Naive thymus-derived CD8-positive, alpha-beta T cell (primary cell): ENCODE data around the gene HOXA10. TPM values are rescaled to one million over a fixed set of nuclear protein-coding genes. Genes with fewer than 3 reads are reported as not detected.

ENCODE experiments used
- ATAC-seq, 2 donors: fragments of 150-1000 bp; cut with Tn5 transposase in 1 of 2; sonication (Bioruptor Pico), chemical (Tn5 transposase) in 1 of 2; 1 replicate in 1 of 2; 2 replicates in 1 of 2; pipeline ENCODE4 v1.10.0; 2021; ENCODE audit warnings: mild to moderate bottlenecking in 2 of 2, moderate library complexity in 2 of 2
- POLR2A ChIA-PET: fragments of 350-600 bp; sonication (Branson Sonifier 250); formaldehyde crosslinking; loops from one replicate; lab custom pipeline; 2021; ENCODE audit warnings: antibody characterized with exemption; lab: Charles Lee
- DNase-seq, 10 donors: peaks; one replicate each; pipeline versions ENCODE4 v3.0.0 to v3.0.0-alpha.2; 2020 to 2022
- H3K27ac Mint-ChIP-seq, 10 donors: one replicate each; pipeline ENCODE4 v1.8.0; 2020 to 2022; ENCODE audit warnings: mild to moderate bottlenecking in 10 of 10, mixed read lengths in 10 of 10, moderate library complexity in 4 of 10, inconsistent platforms in 1 of 10
- H3K27me3 Mint-ChIP-seq, 5 donors: one replicate each; pipeline ENCODE4 v1.8.0; 2021 to 2022; ENCODE audit warnings: mixed read lengths in 5 of 5
- H3K36me3 Mint-ChIP-seq, 3 donors: one replicate each; pipeline ENCODE4 v1.8.0; 2020 to 2022; ENCODE audit warnings: mixed read lengths in 3 of 3, mild to moderate bottlenecking in 2 of 3, inconsistent platforms in 1 of 3
- H3K4me1 Mint-ChIP-seq, 4 donors: one replicate each; pipeline ENCODE4 v1.8.0; 2021 to 2022; ENCODE audit warnings: mixed read lengths in 4 of 4
- H3K4me3 Mint-ChIP-seq, 10 donors: one replicate each; pipeline ENCODE4 v1.8.0; 2020 to 2022; ENCODE audit warnings: mild to moderate bottlenecking in 10 of 10, mixed read lengths in 10 of 10, moderate library complexity in 6 of 10, inconsistent platforms in 1 of 10
- H3K9me3 Mint-ChIP-seq, 9 donors: one replicate each; pipeline ENCODE4 v1.8.0; 2020 to 2022; ENCODE audit warnings: mixed read lengths in 9 of 9, mild to moderate bottlenecking in 3 of 9, inconsistent platforms in 1 of 9, moderate library complexity in 1 of 9
- polyA plus RNA-seq, 3 donors: library from polyadenylated mRNA; unstranded; fragments of 300-500 nt; fragmentation: Illumina TruSeq; gene quantifications; one replicate each; pipeline ENCODE4 v1.2.3, GENCODE V29; 2021
- total RNA-seq, 8 experiments: library from RNA in 2 of 8; stranded (reverse) in 2 of 8; gene quantifications; one replicate each; pipeline ENCODE4 v1.2.3 and lab custom pipeline; 2021 to 2026

The HOXA10 gene
- total and polyA plus RNA-seq, 5 experiments from 2014 or later = 0.19 TPM; not detected in 4

GRCh38 chr7:27161214-27161720, 12.9 kb downstream of the HOXA10 start:
- Mint-ChIP-seq H3K27me3 (peaks cover 49 to 86% (median 70%) of the 10 kb centered on the region in 5 donors), H3K27ac (no peak overlapping the region), H3K4me1 (peaks cover 11 to 61% (median 45%) of the 10 kb centered on the region in 4 donors), H3K36me3 (peaks cover 0 to 3% (median 0%) of the 10 kb centered on the region in 3 donors), H3K4me3 (peak overlapping the region; percentile 56 to 88 (median 78)), H3K9me3 (peaks cover 0 to 4% (median 0%) of the 10 kb centered on the region in 9 donors)
- peak in 1 of 2 donors; percentile 2 for ATAC-seq
- POLR2A ChIA-PET = interaction anchor here (0.6 to 1.0 kb wide), 2 partner anchors 11 to 12 kb away, joined by 3 to 5 read pairs; partner anchors contain the start of gene HOXA10
- DNase-seq = peak in 1 of 10 donors; percentile 50

GRCh38 chr7:27160546-27161213, 13.4 kb downstream of the HOXA10 start:
- H3K27ac Mint-ChIP-seq = peak overlapping the region in 1 of 10 donors; percentile 62
- POLR2A ChIA-PET = interaction anchor here (0.6 to 1.0 kb wide), 2 partner anchors 10 to 13 kb away, joined by 3 to 5 read pairs; partner anchors contain the start of gene HOXA10
- ATAC-seq (peak; percentile 68 to 73), DNase-seq (peak; percentile 72 to 92 (median 86))
- peaks cover 10 to 61% (median 45%) of the 10 kb centered on the region in 4 donors for H3K4me1 Mint-ChIP-seq
- peaks cover 0 to 2% (median 0%) of the 10 kb centered on the region in 9 donors for H3K9me3 Mint-ChIP-seq
- peaks cover 46 to 86% (median 71%) of the 10 kb centered on the region in 5 donors for H3K27me3 Mint-ChIP-seq
- peak overlapping the region; percentile 56 to 88 (median 81) for H3K4me3 Mint-ChIP-seq
- H3K36me3 Mint-ChIP-seq = peaks cover 0 to 3% (median 0%) of the 10 kb centered on the region in 3 donors

DNA sequence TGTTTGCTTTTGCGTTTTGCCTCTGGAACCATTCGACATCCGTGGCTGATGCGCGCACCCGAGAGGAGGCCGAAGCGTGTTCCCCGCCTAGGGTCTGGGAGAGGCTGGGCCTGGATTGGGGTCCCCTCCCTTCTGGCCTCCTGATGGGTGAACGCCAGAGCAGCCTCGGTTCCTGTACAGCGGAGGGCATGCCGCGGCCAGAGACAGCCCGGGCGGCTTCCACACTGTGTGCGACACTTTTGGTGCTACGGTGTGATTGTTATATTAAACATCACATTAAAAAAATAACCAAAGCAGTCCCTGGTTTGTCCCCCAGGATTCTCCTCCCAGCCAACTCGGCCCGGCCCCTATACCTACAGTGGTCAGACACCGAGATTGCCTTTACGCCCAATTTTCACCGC, 14.0 kb downstream of the HOXA10 start:
- H3K4me3 Mint-ChIP-seq = peak overlapping the region; percentile 56 to 88 (median 74)
- POLR2A ChIA-PET = interaction anchor here (1.0 kb wide), 1 partner anchor 13 kb away, joined by 5 read pairs; the partner anchor contains the start of gene HOXA10
- H3K27me3 Mint-ChIP-seq = peaks cover 50 to 86% (median 73%) of the 10 kb centered on the region in 5 donors
- H3K27ac Mint-ChIP-seq = peak overlapping the region in 3 of 10 donors; percentile 17 to 48 (median 45)
- no peaks in the 10 kb centered on the region for H3K9me3 Mint-ChIP-seq
- ATAC-seq (peak; percentile 40 to 49), DNase-seq (peak in 3 of 10 donors; percentile 47 to 61 (median 51))
- peaks cover 0 to 3% (median 0%) of the 10 kb centered on the region in 3 donors for H3K36me3 Mint-ChIP-seq
- H3K4me1 Mint-ChIP-seq = peaks cover 12 to 63% (median 47%) of the 10 kb centered on the region in 4 donors

- Mint-ChIP-seq H3K27ac (peak overlapping the region in 3 of 10 donors; percentile 17 to 67 (median 48)), H3K4me3 (peak overlapping the region; percentile 56 to 83 (median 70)), H3K36me3 (peaks cover 0 to 3% (median 3%) of the 10 kb centered on the region in 3 donors), H3K27me3 (peaks cover 56 to 87% (median 76%) of the 10 kb centered on the region in 5 donors), H3K9me3 (no peaks in the 10 kb centered on the region), H3K4me1 (peaks cover 16 to 66% (median 50%) of the 10 kb centered on the region in 4 donors)
- ATAC-seq (peak in 1 of 2 donors; percentile 8), DNase-seq (peak in 1 of 10 donors; percentile 50)
- POLR2A ChIA-PET = interaction anchor here (0.8 kb wide), 1 partner anchor 26 kb away, joined by 3 read pairs; the partner anchor contains the start of gene HOXA11
Measured at GRCh38 chr7:27159266-27160144, 14.6 kb downstream of the HOXA10 start.

- H3K9me3 Mint-ChIP-seq = no peaks in the 10 kb centered on the region
- DNase-seq = peak in 1 of 10 donors; percentile 60
- H3K4me1 Mint-ChIP-seq = peaks cover 13 to 66% (median 50%) of the 10 kb centered on the region in 4 donors
- no peak for ATAC-seq
- H3K27me3 Mint-ChIP-seq = peaks cover 57 to 87% (median 79%) of the 10 kb centered on the region in 5 donors
- peak overlapping the region in 3 of 10 donors; percentile 4 to 49 (median 24) for H3K27ac Mint-ChIP-seq
- H3K4me3 Mint-ChIP-seq = peak overlapping the region in 8 of 10 donors; percentile 2 to 49 (median 26)
- POLR2A ChIA-PET = interaction anchor here (0.8 kb wide), 1 partner anchor 27 kb away, joined by 3 read pairs; the partner anchor contains the start of gene HOXA11
- peaks cover 0 to 3% (median 3%) of the 10 kb centered on the region in 3 donors for H3K36me3 Mint-ChIP-seq
Measured at GRCh38 chr7:27158436-27159265, 15.5 kb downstream of the HOXA10 start.

DNA sequence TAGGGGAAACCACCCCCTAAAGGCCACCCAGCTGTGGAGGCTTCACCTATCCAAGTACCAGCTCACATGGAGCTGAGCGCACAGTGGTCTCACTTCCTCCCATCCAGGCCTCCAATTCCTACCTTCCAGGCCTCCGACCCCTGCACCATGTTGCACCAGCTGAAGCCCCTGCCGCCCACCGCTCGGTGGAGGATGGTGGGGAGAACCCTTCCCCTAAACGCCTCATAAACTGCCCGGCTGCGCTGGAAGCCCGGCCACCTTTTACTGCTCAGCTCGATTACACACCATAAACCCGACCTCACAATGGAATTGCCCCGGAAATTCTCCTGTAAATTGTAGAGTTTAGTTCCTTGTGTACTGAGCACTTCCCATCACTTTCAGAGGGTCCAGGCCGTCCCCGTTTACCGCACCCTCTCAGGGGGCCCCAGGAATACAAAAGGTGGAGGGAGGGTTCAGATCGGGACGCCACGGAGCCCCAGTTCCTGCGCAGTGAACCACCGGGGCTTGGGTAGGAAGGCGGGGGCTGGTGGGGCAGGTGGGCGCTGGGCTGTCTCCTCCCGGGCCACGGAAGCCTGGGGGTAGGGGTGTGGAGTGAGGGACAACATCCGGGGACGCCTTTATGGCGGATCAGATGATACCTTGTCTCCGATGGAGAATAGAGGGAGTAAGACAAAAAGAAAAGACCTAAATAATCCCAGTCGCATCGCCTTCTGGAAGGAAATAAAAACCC, 16.3 kb downstream of the HOXA10 start:
- Mint-ChIP-seq H3K4me3 (peak overlapping the region in 9 of 10 donors; percentile 1 to 69 (median 45)), H3K9me3 (no peaks in the 10 kb centered on the region), H3K27ac (peak overlapping the region in 5 of 10 donors; percentile 4 to 92 (median 49)), H3K27me3 (peaks cover 57 to 87% (median 78%) of the 10 kb centered on the region in 5 donors), H3K36me3 (peaks cover 0 to 3% (median 3%) of the 10 kb centered on the region in 3 donors), H3K4me1 (peaks cover 13 to 64% (median 50%) of the 10 kb centered on the region in 4 donors)
- DNase-seq (peak in 1 of 10 donors; percentile 53), ATAC-seq (no peak)
- POLR2A ChIA-PET = interaction anchor here (0.6 to 1.8 kb wide), 2 partner anchors 33 to 1060 kb away, joined by 4 to 5 read pairs; no protein-coding TSS in a partner anchor

- Mint-ChIP-seq H3K4me3 (peak overlapping the region in 7 of 10 donors; percentile 36 to 73 (median 48)), H3K27me3 (peaks cover 53 to 88% (median 75%) of the 10 kb centered on the region in 5 donors), H3K4me1 (peaks cover 14 to 67% (median 54%) of the 10 kb centered on the region in 4 donors), H3K36me3 (peaks cover 0 to 3% (median 3%) of the 10 kb centered on the region in 3 donors), H3K9me3 (no peaks in the 10 kb centered on the region), H3K27ac (peak overlapping the region in 3 of 10 donors; percentile 37 to 92 (median 49))
- DNase-seq (peak in 1 of 10 donors; percentile 36), ATAC-seq (no peak)
- POLR2A ChIA-PET = interaction anchor here (0.6 to 1.8 kb wide), 2 partner anchors 34 to 1060 kb away, joined by 4 to 5 read pairs; no protein-coding TSS in a partner anchor
Measured at GRCh38 chr7:27156916-27157701, 17.0 kb downstream of the HOXA10 start.

DNA sequence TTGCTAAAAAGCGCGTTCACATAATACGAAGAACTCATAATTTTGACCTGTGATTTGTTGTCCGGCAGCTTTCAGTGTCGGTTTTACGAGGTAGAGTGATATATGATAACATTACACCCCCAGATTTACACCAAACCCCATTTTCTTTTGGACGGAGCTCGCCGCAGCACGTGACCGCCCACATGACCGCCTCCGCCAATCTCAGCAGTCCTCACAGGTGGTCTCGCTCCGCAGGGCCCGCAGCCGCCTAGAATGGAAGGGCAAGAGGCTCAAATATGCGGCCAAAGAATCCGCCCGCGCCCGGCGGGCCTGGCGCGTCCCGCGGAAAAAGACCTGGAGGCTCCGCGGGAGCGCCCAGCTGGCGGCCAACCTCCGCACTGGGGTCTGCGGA, 17.6 kb downstream of the HOXA10 start, which contains the start of gene HOXA7:
TSS of gene HOXA7 (minus strand) at position 168 of the 391 bp plus-strand sequence. CDS start at position 38, 130 bp downstream.
- Mint-ChIP-seq H3K4me3 (peak within 1 kb of the TSS; percentile 58 to 81 (median 70)), H3K4me1 (peaks cover 19 to 73% (median 60%) of the 10 kb centered on the region in 4 donors), H3K27ac (peak within 1 kb of the TSS in 5 of 10 donors; percentile 38 to 92 (median 49)), H3K27me3 (peaks cover 59 to 88% (median 79%) of the 10 kb centered on the region in 5 donors), H3K36me3 (peaks cover 0 to 3% (median 3%) of the 10 kb centered on the region in 3 donors), H3K9me3 (no peaks in the 10 kb centered on the region)
- no peak for ATAC-seq
- peak in 1 of 10 donors; percentile 46 for DNase-seq
- POLR2A ChIA-PET = interaction anchor here (1.8 kb wide), 1 partner anchor 34 kb away, joined by 5 read pairs; no protein-coding TSS in a partner anchor

DNA sequence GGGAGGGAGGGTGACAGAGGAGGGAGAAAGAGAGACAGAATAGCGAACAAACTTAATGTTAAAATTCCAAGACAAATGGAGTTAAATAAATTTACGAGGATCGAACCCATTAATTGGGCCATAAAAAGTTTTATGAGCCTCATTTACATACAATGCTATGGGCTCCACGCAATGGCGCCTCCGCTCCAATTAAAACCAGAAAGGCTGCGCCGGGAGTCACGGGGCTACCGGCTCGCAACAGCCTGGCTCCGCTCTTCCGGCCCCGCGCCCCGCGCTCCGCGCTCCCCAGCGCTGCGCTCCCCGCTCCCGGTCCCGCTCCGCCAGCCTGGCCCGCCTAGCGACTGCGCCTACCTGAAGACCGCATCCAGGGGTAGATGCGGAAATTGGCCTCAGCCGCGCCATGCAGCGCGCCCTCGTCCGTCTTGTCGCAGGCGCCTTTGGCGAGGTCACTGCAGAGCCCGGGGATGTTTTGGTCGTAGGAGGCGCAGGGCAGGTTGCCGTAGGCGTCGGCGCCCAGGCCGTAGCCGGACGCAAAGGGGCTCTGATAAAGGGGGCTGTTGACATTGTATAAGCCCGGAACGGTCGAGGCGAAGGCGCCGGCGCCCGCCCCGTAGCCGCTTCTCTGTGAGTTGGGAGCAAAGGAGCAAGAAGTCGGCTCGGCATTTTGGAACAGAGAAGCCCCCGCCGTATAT, 18.2 kb downstream of the HOXA10 start:
- H3K4me3 Mint-ChIP-seq = peak overlapping the region; percentile 58 to 81 (median 70)
- peak overlapping the region in 4 of 10 donors; percentile 38 to 92 (median 50) for H3K27ac Mint-ChIP-seq
- POLR2A ChIA-PET = interaction anchor here (1.2 to 1.8 kb wide), 2 partner anchors 12 to 35 kb away, joined by 4 to 5 read pairs; no protein-coding TSS in a partner anchor
- no peaks in the 10 kb centered on the region for H3K9me3 Mint-ChIP-seq
- DNase-seq (peak in 1 of 10 donors; percentile 60), ATAC-seq (peak in 1 of 2 donors; percentile 20)
- H3K36me3 Mint-ChIP-seq = peaks cover 0 to 3% (median 3%) of the 10 kb centered on the region in 3 donors
- H3K4me1 Mint-ChIP-seq = peaks cover 20 to 76% (median 62%) of the 10 kb centered on the region in 4 donors
- peaks cover 63 to 93% (median 82%) of the 10 kb centered on the region in 5 donors for H3K27me3 Mint-ChIP-seq
